Activated T-cell treated with anti-CD3 and anti-CD28 coated beads, Interleukin-2, amount 50 U/mL, for 72 hours (primary cell): ENCODE results near the gene MAD2L1. TPM values are rescaled to one million over a fixed set of nuclear protein-coding genes. Genes with fewer than 3 reads are reported as not detected.

Source experiments
- ATAC-seq, 2 donors: fragments of 150-1000 bp; cut with Tn5 transposase; replicated peaks in 1 of 2; 2 replicates each; pipeline ENCODE4 v1.10.0; 2021; ENCODE audit warnings: moderate library complexity in 2 of 2, mild to moderate bottlenecking in 1 of 2
- DNase-seq, 2 donors: peaks; one replicate each; pipeline ENCODE4 v3.0.0; 2021 to 2022; ENCODE audit warnings: mixed read lengths in 1 of 2
- H3K27ac Mint-ChIP-seq: one replicate; pipeline ENCODE4 v1.8.0; 2022; ENCODE audit warnings: mild to moderate bottlenecking, moderate library complexity, mixed read lengths
- H3K27me3 Mint-ChIP-seq: one replicate; pipeline ENCODE4 v1.8.0; 2022; ENCODE audit warnings: low read depth, mixed read lengths
- H3K36me3 Mint-ChIP-seq, 2 donors: one replicate each; pipeline ENCODE4 v1.8.0; 2022; ENCODE audit warnings: mixed read lengths in 2 of 2, mild to moderate bottlenecking in 1 of 2; ENCODE audit not compliant: insufficient read depth in 2 of 2
- H3K4me1 Mint-ChIP-seq: one replicate; pipeline ENCODE4 v1.8.0; 2022; ENCODE audit warnings: low read depth, mixed read lengths
- H3K4me3 Mint-ChIP-seq, 2 donors: one replicate each; pipeline ENCODE4 v1.8.0; 2022; ENCODE audit warnings: mild to moderate bottlenecking in 2 of 2, mixed read lengths in 2 of 2, moderate library complexity in 2 of 2
- H3K9me3 Mint-ChIP-seq, 2 donors: one replicate each; pipeline ENCODE4 v1.8.0; 2022; ENCODE audit warnings: mixed read lengths in 2 of 2
- total RNA-seq, 2 donors: library from RNA; stranded (reverse); gene quantifications; one replicate each; pipeline ENCODE4 v1.2.3, GENCODE V29; 2022

The MAD2L1 gene
- total RNA-seq, 2 donors from 2014 or later: 51.4 to 54.6 TPM

- Mint-ChIP-seq H3K9me3 (no peaks in the 10 kb centered on the region), H3K36me3 (no peaks in the 10 kb centered on the region), H3K27ac (no peak overlapping the region), H3K4me1 (peaks cover 6% of the 10 kb centered on the region), H3K4me3 (no peak overlapping the region), H3K27me3 (peaks cover 15% of the 10 kb centered on the region)
- ATAC-seq: peak; percentile 64 to 87
- DNase-seq: no peak
Observed at GRCh38 chr4:120009731-120010130, 56.9 kb downstream of the MAD2L1 start.

GRCh38 chr4:120008957-120009356 is 57.7 kb downstream of the MAD2L1 start:
- DNase-seq (no peak), ATAC-seq (no peak)
- peaks cover 6% of the 10 kb centered on the region for H3K4me1 Mint-ChIP-seq
- no peaks in the 10 kb centered on the region for H3K36me3 Mint-ChIP-seq
- H3K4me3 Mint-ChIP-seq: no peak overlapping the region
- H3K27ac Mint-ChIP-seq: no peak overlapping the region
- H3K27me3 Mint-ChIP-seq: peaks cover 15% of the 10 kb centered on the region
- H3K9me3 Mint-ChIP-seq: no peaks in the 10 kb centered on the region

- Mint-ChIP-seq H3K9me3 (no peaks in the 10 kb centered on the region), H3K27me3 (peaks cover 17% of the 10 kb centered on the region), H3K4me1 (peaks cover 6% of the 10 kb centered on the region), H3K36me3 (no peaks in the 10 kb centered on the region), H3K4me3 (no peak overlapping the region), H3K27ac (no peak overlapping the region)
- ATAC-seq (peak; percentile 34 to 50), DNase-seq (no peak)
Observed at GRCh38 chr4:120007896-120008436, 58.7 kb downstream of the MAD2L1 start.

- Mint-ChIP-seq H3K4me3 (no peak overlapping the region), H3K4me1 (peaks cover 6% of the 10 kb centered on the region), H3K36me3 (no peaks in the 10 kb centered on the region), H3K27me3 (peaks cover 23% of the 10 kb centered on the region), H3K9me3 (no peaks in the 10 kb centered on the region), H3K27ac (no peak overlapping the region)
- DNase-seq (no peak), ATAC-seq (peak in 1 of 2 donors; percentile 23)
Observed at GRCh38 chr4:120007191-120007871, 59.3 kb downstream of the MAD2L1 start.
